ENCODE results near the gene STAB2.

Gene STAB2

GRCh38 chr12:103780992-103781391 lies 193.9 kb downstream of the STAB2 start:
- no peak for DNase-seq (ENCODE audit: low read depth in 2 of 2)

- DNase-seq (ENCODE audit: low read depth in 2 of 2): no peak
Observed at GRCh38 chr12:103782399-103782798, 195.3 kb downstream of the STAB2 start.

DNA sequence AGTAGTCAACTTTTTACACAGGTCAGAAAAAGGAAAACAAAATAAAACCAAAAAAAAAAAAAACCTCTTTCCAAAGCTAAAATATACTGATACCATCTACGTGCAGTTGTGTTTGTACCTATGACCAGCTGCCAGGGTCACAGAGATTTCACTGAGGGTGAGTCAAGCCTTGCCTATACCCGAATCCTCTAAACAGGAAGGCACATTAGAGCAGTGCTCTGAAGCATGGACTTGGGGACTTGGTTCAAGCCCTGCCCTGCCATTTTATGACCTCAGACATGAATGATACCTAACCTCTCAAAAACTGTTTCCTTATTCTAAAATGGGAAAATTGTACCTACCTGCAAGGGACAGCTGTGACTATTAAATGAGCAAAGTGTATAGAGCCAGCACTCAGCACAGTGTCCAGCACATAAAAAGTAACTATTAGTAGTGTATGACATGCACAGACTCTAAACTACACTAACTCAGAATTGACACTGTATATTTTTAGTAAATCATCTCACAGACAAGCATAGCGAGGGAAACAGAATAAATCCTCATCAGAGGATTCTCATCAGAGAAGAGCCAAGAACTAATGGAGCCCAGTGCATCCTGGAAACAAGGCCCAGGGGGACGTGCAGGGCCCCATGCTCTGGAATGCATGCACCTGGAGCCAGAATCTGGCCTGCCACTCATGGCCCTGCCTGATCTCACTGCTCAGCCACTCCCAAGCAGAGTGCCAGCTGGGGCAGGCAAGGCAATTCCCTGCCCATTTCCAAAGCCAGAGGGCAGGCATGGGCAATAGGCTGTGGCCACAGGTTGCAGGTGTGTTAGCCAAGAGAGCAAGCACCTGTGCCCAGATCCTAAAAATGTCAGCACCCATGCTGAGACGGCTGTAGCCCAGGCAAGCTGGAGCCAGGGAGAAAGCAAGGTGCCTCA lies 196.9 kb downstream of the STAB2 start:
- no peak for DNase-seq (ENCODE audit: low read depth in 2 of 2)

- DNase-seq (ENCODE audit: low read depth in 2 of 2): no peak
Observed at GRCh38 chr12:103785243-103786031, 198.4 kb downstream of the STAB2 start.

DNA sequence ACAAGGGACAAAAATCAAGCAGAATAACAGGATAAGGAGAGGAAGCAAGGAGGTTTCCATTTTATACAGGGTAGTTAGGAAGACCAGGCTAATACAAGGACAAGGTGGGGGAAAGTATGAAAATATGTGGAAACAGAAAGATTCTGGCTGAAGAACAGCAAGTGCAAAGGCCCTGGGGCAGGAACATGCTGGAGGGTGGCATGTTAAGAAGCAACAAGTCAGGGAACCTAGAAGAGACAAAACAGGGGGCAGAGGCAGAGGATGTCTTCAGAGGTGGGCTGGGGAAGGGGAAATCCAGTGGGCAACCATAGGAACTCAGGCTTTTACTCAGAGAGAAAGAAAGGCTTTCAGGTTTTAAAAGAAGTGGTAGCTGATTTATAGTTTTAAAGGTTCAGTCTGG lies 199.1 kb downstream of the STAB2 start:
- no peak for DNase-seq (ENCODE audit: low read depth in 2 of 2)

- no peak for DNase-seq (ENCODE audit: low read depth in 2 of 2)
Observed at GRCh38 chr12:103791350-103791920, 204.4 kb downstream of the STAB2 start.

- DNase-seq (ENCODE audit: low read depth in 2 of 2): no peak
Observed at GRCh38 chr12:103793046-103793445, 206.0 kb downstream of the STAB2 start.

- DNase-seq (ENCODE audit: low read depth in 2 of 2): no peak
Observed at GRCh38 chr12:103793512-103794045, 206.5 kb downstream of the STAB2 start.

DNA sequence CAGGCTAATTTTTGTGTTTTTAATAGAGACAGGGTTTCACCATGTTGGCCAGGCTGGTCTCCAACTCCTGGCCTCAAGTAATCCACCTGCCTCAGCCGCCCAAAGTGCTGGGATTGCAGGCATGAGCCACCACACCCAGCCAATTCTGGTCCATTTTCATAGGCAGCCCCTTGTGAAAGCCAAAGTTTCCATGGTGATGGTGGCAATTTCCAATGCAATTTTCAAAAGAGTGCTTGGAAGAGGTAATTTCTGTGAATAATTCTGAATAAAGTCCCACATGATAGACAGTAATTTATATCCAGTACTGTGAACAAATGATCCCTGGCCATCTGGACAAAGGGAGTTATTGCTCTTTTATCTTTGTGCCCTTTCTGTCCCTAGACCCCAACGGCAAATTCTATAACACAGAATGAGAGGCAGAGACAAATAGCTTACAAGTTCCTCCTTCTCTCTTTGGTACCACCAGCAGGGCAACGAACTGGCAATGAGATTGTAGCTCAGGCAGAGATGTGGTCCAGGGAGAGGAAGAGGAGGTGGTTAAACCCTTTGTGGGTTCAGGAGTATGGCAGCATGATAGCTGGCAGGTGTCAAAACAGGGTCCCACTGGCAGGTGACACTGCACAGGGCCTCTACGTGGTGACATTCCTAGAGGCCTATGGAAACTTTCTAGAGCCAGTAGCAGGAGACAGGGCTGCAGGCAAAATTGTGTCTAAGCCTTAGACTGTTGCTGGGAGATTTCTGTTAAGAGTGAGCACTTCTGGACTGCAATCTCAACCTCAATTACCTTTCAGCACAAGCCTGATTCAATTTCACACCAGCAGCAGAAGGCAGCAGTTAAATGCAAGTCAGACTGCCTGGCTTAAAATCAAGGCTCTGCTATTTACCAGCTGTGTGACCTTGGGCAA lies 207.5 kb downstream of the STAB2 start:
- no peak for DNase-seq (ENCODE audit: low read depth in 2 of 2)

DNA sequence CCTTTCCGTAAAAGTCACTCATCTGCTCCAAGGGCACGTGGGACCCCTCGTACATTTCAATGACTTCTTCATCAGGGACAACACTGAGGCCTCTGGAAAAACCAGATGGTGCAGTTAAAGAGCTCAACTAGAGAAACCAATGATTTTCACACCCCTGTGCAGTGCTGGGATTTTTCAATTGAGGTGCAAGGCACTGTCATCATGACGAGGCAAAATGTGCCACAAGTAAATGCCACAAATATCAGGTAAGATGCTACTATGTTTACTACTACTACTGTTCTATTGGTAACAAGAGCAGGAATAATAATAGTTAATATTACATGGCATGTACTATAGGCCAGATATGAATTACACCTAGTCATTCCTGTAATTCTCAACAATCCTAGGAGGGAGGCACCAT lies 211.5 kb downstream of the STAB2 start:
- no peak for DNase-seq (ENCODE audit: low read depth in 2 of 2)

DNA sequence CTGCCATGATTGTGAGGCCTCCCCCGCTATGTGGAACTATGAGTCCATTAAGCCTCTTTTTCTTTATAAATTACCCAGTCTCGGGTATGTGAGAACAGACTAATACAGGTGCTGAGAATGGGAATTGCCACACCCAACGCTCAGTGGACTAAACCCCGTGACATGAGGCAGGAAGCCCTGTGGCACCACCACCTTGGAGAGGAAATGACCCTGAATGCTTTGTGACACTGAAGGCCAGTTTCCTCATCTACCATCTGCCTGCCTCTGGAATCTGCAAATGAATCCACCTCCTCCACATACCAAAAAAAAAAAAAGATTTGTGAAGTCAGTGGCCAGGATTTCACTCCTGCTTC lies 212.4 kb downstream of the STAB2 start:
- no peak for DNase-seq (ENCODE audit: low read depth in 2 of 2)

GRCh38 chr12:103799857-103800771 lies 213.0 kb downstream of the STAB2 start:
- no peak for DNase-seq (ENCODE audit: low read depth in 2 of 2)

- no peak for DNase-seq (ENCODE audit: low read depth in 2 of 2)
Observed at GRCh38 chr12:103801709-103802585, 214.9 kb downstream of the STAB2 start.

- DNase-seq (ENCODE audit: low read depth in 2 of 2): no peak
Observed at GRCh38 chr12:103802586-103802886, 215.5 kb downstream of the STAB2 start.

DNA sequence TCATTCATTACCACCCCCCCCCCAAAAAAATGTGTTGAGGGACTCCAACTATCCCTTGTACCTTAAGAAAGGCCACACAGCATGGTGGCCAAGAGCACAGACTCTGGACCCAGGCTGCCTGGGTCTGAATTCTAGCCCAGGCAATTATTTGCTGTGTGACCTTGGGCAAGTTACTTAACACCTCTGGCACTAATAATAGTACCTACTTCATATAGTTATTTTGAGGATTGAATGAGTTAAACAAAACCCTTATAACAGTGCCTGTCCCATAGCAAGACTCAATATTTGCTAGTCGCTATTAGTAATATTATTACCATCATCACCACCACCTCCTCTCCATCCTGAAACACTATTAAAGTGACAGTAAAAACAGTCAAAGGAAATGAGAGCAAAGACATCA lies 216.8 kb downstream of the STAB2 start:
- DNase-seq (ENCODE audit: low read depth in 2 of 2): no peak

- DNase-seq (ENCODE audit: low read depth in 2 of 2): no peak
Observed at GRCh38 chr12:103805655-103806360, 218.7 kb downstream of the STAB2 start.

GRCh38 chr12:103806803-103807202 lies 219.7 kb downstream of the STAB2 start:
- no peak for DNase-seq (ENCODE audit: low read depth in 2 of 2)

GRCh38 chr12:103807561-103808238 lies 220.6 kb downstream of the STAB2 start:
- DNase-seq (ENCODE audit: low read depth in 2 of 2): no peak

All from stimulated activated CD8-positive, alpha-beta memory T cell treated with anti-CD3 and anti-CD28 coated beads, Interleukin-7, amount 100 ng/mL, for 4 hours (primary cell).